IPS-11a (cell line): Measurements from ENCODE around the gene OPN4.

Experiments
- H3K4me3 ChIP-seq: one replicate; pipeline ENCODE4 v1.5.1; 2013; ENCODE audit warnings: low read depth, low read length, control low read depth

Gene OPN4

DNA sequence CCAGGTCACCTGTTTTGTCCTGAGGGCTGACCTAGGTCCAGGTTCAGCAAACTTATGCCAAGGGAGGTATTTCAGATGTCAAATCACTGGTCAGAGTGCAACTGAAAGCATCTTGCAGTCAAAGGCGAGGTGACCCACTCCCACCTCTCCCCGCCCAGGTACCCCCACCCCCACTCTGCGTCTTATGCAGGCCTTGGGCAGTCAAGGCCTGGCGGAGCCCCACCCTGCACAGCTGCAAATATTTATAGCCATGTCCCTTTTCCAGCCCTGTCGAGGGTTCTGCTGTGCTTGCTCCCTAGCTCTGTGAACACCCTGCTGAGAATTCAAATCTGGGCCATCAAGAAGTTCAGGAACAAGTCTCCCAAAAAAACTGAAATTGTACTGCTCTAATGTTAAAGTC, 61.5 kb downstream of the OPN4 start:
- H3K4me3 ChIP-seq: no peak overlapping the region
